Measurements from ENCODE around the gene ZCCHC2. TPM values are rescaled to one million over a fixed set of nuclear protein-coding genes. Genes with fewer than 3 reads are reported as not detected.

Gene ZCCHC2
- total RNA-seq, 1 donor from 2014 or later, result 11.7 TPM

GRCh38 chr18:62578980-62579511 is 56.2 kb downstream of the ZCCHC2 start:
- no peak for DNase-seq (ENCODE audit: low read depth)

GRCh38 chr18:62583376-62583775 is 60.6 kb downstream of the ZCCHC2 start:
- DNase-seq (ENCODE audit: low read depth), result no peak

- peak; percentile 78 for DNase-seq (ENCODE audit: low read depth)
Measured at GRCh38 chr18:62584241-62585120, 61.7 kb downstream of the ZCCHC2 start.

DNA sequence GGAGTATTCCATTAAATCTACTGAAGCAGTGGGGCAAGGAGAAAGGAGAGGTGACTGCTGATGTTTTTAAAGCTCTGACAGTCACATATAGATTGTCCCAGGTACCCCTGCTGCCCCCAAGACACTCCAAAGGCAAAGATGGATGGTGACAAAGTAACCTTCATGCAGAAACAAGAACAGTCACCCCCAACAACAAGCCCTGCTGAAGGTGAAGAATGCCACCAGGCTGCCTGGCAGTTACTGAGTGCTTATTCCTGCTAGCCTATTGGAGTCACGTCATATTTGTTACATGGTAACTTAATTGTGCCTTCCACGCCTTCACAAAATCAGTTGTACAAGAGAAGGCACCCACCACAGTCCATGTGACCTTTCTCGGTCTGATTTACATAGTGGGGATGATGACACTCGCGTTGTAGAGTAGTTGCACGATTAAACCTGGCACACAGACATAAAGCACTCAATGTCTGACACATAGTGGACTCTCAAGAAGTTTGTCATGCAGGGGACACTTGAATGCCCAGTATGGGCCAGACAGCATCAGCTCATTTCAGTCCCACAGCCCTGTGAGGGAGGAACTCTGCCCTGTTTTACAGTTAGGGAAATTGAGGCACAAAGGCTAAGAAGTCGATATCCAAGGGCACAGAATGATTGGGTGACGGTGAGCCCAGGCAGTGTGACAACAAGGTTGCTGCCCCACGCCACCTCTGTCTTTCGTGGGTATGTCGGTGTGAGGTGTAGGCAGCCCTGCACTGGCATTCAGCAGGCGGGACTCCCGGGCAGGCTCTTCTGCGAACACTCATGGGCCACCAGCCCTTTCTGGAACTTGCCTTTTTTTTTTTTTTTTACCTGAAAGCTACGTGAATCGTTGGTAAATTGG is 62.7 kb downstream of the ZCCHC2 start:
- no peak for DNase-seq (ENCODE audit: low read depth)

DNA sequence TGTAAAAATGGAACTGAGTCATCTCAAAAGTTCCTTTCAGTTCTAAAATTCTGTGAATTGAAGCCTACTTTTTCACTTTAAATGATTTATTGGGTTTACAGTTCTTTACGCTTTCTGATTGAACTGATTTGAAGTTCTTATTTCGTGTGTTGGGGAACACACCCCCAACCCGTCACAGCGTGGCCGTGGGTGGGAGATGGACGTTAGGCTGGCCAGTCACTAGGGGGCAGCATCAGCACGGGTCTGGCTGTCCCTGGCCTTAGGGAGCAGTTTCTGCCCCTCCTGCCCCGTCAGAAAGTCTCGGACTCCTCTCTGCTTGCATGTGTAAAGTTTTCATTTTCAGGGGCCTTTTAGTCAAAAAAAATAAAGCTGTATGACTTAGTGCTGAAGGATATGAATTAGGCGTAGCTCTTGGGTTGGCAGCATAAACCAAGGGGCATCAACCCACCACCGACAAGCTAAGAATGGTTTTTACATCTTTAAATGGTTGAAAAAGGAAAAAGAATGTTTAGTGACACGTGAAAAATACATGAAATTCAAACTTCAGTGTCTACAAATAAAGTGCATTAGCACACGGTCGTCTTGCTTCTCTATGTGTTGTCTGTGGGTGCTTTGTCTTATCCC is 63.4 kb downstream of the ZCCHC2 start:
- DNase-seq (ENCODE audit: low read depth), result peak; percentile 41

DNA sequence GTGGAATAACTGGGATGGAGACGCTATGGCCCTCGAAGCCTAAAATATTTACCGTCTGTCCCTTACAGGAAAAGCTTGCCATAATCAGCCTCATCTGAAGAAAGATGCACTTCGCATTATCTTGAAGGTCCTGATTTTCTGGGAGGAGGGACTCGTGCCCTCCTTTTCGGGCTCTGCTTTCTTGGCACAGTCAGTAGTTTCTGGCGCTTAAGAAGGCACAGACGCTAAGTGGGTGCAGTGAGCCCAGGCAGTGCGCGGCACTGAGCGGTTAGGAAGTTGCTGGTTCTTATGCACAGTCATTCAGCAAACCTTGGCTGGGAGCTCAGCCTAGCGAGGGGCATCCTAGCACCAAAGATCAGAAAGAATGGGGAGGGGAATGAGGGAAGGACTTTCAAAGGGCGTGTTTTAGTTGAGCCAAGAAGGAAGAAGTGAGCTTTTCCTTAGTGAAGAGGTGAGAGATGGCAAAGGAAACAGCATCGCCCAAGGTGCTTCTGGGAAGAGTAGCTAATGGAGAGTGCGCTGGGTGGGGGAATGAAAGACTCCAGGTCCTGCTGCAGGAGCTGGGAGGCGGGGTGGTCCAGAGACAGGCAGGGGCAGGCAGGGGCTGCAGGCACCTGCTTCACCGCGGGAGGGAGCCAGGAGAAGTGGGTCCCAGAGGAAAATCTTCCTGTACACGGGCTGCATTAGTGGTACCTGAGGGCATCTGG is 64.1 kb downstream of the ZCCHC2 start:
- DNase-seq (ENCODE audit: low read depth), result no peak

- DNase-seq (ENCODE audit: low read depth), result no peak
Measured at GRCh38 chr18:62587689-62588088, 64.9 kb downstream of the ZCCHC2 start.

DNA sequence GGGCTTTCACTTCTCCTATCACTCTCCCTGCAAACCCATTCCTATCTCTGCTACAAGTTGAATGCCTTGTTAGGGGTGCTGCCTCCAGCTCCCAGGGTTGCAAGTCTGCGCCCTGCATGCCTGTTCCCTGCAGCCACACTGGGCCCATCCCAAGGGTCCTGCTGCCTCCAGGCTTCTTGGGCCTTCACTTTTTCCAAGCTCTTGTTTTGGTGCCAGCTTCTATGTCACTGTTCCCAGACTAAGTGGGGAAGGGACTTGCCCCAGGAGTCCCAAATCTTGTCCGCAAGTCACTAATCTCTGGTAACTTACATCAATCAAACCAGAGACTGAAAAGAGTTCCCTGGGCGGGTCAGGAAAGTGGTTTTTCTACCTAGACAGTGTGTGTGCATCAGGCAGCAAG is 65.4 kb downstream of the ZCCHC2 start:
- no peak for DNase-seq (ENCODE audit: low read depth)

GRCh38 chr18:62590799-62591590 is 68.2 kb downstream of the ZCCHC2 start:
- no peak for DNase-seq (ENCODE audit: low read depth)

DNA sequence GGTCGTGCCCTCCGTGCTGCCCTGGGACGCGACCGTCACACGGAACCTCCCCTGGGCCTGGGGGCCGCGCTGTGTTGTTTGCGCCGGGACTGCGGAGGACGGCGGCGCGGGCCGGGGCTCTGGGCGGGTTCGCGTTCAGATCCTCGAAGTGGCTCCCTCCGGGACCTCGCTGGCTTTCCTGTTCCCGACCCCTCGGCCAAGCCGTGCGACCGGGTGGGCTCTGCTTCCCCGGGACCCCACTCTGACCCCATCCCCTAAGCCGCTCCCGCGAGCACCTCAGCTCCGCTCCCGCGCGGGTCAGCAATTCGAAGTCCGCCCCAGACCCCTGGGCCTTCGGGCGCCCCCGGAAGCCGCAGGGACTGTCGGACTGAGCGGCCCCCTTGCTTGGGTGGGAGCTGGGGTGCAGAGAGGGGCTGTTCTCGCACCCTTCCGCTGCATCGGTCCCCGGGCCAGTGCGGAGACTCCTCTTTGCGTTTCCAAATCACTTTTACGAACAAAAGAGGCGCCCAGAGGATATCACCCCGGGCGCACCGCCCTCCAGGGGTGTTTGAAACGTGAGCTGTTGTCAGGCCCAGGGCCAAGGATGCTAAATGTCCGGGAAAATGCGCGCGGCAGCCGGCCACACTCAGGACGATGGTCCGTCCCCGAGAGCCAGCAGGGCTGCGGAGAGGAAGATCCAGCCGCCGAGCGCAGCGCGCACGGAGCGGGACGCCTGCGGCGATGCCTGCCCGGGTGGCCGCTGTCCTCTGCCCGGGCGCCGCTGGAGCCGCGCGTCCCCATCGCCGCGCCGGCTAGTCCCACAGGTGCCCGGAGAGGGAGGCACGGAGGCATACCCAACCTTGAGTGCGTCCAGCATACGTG is 73.5 kb downstream of the ZCCHC2 start:
- DNase-seq (ENCODE audit: low read depth), result no peak

DNA sequence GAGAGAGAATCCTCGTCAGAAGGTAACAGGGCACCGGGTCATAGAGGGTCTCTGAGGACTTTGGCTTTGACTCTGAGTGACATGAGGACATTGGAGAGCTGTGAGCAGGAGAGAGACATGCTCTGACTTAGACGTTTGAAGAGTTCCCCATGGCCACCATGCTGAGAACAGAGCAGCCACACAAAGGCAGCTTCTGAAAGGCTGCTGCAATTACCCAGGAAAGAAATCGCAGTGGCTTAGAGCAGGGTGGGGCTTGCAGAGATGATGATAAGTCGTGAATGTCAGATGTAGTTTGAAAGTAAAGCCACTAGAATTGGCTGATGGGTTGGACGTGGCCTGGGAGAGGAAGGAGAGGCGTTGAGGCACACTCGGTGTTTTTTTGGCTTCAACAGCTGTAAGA is 79.0 kb downstream of the ZCCHC2 start:
- DNase-seq (ENCODE audit: low read depth), result no peak

GRCh38 chr18:62602706-62603105 is 79.9 kb downstream of the ZCCHC2 start:
- DNase-seq (ENCODE audit: low read depth), result no peak

DNA sequence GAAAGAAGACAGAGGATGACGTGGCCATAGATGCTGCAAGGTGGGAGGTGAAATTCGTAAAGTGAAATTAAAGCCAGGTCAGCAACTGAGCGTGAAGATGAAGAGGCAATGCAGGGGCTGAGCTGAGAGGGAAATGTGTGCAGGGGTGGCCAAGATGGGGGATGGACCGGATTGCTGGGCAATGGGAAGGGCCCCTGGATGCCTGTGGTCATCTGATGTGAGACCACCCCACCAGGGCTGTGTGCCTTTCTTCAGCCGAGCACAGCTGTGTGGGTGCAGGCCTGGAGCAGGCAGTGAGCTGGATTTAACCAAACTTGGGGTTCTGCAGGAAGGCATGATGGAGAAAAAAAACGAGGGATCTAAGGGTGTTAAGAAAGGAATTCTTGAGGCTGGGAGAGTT is 80.4 kb downstream of the ZCCHC2 start:
- no peak for DNase-seq (ENCODE audit: low read depth)

DNA sequence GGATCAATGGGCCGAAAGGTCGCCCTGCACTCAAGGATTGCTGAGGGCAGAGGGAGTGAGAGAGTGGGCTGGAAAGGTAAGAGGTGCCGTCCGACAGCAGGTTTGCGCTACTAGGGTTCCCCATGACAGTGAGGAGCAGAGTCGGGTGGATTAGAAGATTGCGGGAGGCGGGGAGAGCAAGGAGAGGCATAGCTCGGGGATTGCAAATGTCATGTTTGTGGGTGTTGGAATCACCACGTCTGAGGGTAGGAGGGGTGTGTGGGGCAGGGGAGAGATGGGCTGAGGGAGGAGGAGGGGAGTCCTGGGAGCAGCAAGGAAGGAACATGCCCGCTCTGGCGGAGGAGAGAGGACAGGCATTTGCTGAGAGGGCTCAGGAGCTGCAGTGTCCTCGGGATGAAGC is 81.2 kb downstream of the ZCCHC2 start:
- no peak for DNase-seq (ENCODE audit: low read depth)

DNA sequence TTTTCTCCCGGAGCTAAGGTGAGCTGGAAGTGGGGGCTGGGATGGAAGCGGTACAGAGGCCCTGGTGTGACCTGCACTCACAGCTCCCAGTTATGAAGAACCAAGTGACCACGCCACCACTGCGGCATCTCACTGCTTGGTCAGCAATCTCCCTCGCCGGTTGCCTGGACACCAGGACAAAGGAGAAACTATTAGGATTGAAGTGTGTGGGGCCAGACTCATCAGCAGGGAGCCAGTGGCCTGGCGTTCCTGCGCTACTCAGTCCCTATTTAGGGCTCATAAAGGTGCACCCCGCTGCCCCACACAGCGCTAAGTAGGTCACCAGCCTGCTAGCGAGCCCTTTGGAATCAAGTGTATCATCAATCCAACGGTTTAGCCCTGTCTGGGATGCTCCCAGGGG is 82.9 kb downstream of the ZCCHC2 start:
- DNase-seq (ENCODE audit: low read depth), result no peak

DNA sequence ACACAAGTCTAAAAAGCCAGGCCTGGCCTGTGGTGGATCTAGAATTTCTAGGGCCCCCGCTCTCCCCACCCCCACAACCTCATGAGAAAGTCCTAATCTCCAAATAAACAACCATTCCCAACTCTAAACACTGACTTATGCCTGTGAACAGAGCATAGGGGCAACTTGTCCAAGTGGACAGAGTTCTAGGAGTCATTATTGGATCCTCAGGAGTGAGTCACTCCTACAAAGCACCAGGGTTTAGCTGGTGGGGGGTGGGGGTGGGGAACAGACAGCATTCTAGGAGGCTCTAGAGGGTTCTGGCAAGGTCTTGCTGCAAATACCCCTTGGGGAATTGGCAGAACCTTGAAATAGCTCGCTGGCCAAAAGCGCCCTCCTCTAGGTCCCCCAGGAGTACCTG is 83.3 kb downstream of the ZCCHC2 start:
- DNase-seq (ENCODE audit: low read depth), result peak; percentile 25

DNA sequence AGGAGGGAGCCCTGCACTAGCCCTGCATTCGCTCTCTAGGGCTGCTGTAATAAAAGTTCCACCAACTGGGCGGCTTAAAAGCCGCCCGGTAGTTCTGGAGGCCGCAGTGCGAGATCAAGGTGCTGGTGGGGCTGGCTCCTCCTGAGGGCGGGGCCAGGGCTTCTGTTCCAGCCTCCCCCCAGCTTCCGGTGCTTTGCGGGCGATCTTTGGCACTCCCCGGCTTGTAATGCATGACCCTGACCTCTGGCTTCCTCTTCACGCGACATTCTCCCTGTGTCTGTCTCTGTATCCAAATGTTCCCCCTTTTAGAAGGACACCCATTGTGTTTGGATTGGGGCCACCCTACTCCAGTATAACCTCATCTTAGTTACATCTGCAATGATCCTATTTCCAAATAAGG is 84.5 kb downstream of the ZCCHC2 start:
- DNase-seq (ENCODE audit: low read depth), result no peak

DNA sequence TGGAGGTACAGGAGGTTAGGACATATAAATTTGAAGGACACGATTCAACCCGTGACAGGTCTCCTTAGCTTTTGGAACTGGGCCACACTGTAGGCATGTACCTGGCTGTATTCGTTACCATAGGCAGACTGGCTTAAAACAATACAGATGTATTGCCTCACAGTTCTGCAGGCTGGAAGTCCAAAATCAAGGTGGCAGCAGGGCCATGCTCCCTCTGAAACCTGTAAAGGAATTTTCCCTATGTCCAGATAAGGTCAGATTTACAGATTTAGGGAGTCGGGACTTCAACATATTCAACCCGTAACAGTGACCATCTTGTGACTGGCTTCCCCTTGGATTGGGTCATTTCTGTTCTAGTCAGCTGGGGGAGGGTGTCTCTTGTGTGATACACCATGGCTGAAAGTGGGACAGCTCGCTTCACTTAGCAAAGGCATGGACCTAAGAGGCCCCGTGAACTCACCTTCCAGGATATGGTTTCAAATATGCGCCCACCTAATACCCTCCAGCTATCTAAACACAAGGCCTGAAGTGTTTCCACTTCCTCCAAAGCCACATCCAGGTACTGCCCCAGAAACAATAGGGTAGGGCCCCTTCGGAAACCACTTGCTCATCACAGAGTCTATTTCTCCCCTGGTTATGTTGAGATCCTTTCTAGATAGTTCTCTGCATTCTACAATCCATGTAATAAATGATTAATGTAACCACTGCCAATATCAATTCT is 85.0 kb downstream of the ZCCHC2 start:
- no peak for DNase-seq (ENCODE audit: low read depth)

- DNase-seq (ENCODE audit: low read depth), result no peak
Measured at GRCh38 chr18:62609764-62610163, 86.9 kb downstream of the ZCCHC2 start.
